ENCODE measurements around the gene AMPH.

Gene AMPH

GRCh38 chr7:38448584-38449234, 182.5 kb downstream of the AMPH start:
- Histone ChIP-seq H3K4me3 (ENCODE audit: low read length) (no peak overlapping the region), H3K9me3 (ENCODE audit: insufficient read depth, low read depth, low read length) (no peaks in the 10 kb centered on the region), H3K9ac (ENCODE audit: low read depth, low read length) (no peak overlapping the region), H3K27ac (ENCODE audit: low read length) (no peak overlapping the region), H3K36me3 (ENCODE audit: insufficient read depth, low read depth, low read length) (no peaks in the 10 kb centered on the region), H3K27me3 (ENCODE audit: insufficient read depth, low read length) (no peaks in the 10 kb centered on the region), H3K4me1 (ENCODE audit: insufficient read depth, low read length) (no peaks in the 10 kb centered on the region)

DNA sequence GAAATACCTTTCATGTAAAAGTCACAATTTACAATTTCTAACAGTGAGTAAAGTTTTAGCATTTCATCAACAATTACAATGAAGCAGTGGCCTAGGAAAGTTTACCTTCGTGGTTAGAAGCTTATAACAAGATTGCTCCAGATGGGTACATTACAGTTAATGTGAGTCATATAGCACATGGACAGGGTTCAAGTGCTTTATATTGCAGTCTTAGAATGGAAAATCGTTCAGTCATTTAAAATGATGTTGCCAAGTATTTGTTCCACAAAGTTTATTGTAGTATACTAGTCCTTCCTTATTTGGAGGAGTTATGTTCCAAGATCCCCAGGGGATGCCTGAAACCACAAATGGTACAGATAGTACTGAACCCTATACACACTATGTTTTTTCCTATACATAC, 183.1 kb downstream of the AMPH start:
- Histone ChIP-seq H3K9ac (ENCODE audit: low read depth, low read length) (no peak overlapping the region), H3K4me1 (ENCODE audit: insufficient read depth, low read length) (no peaks in the 10 kb centered on the region), H3K4me3 (ENCODE audit: low read length) (no peak overlapping the region), H3K36me3 (ENCODE audit: insufficient read depth, low read depth, low read length) (no peaks in the 10 kb centered on the region), H3K27ac (ENCODE audit: low read length) (no peak overlapping the region), H3K9me3 (ENCODE audit: insufficient read depth, low read depth, low read length) (no peaks in the 10 kb centered on the region), H3K27me3 (ENCODE audit: insufficient read depth, low read length) (no peaks in the 10 kb centered on the region)

- Histone ChIP-seq H3K4me3 (ENCODE audit: low read length) (no peak overlapping the region), H3K27me3 (ENCODE audit: insufficient read depth, low read length) (no peaks in the 10 kb centered on the region), H3K27ac (ENCODE audit: low read length) (no peak overlapping the region), H3K36me3 (ENCODE audit: insufficient read depth, low read depth, low read length) (no peaks in the 10 kb centered on the region), H3K9me3 (ENCODE audit: insufficient read depth, low read depth, low read length) (no peaks in the 10 kb centered on the region), H3K9ac (ENCODE audit: low read depth, low read length) (no peak overlapping the region), H3K4me1 (ENCODE audit: insufficient read depth, low read length) (no peaks in the 10 kb centered on the region)
These were observed 192.2 kb downstream of the AMPH start for GRCh38 chr7:38438970-38439369.

- no peaks in the 10 kb centered on the region for H3K4me1 ChIP-seq (ENCODE audit: insufficient read depth, low read length)
- H3K9me3 ChIP-seq (ENCODE audit: insufficient read depth, low read depth, low read length) = no peaks in the 10 kb centered on the region
- no peak overlapping the region for H3K27ac ChIP-seq (ENCODE audit: low read length)
- no peak overlapping the region for H3K9ac ChIP-seq (ENCODE audit: low read depth, low read length)
- H3K4me3 ChIP-seq (ENCODE audit: low read length) = no peak overlapping the region
- no peaks in the 10 kb centered on the region for H3K27me3 ChIP-seq (ENCODE audit: insufficient read depth, low read length)
- H3K36me3 ChIP-seq (ENCODE audit: insufficient read depth, low read depth, low read length) = no peaks in the 10 kb centered on the region
These were observed 198.5 kb downstream of the AMPH start for GRCh38 chr7:38432671-38433070.

- Histone ChIP-seq H3K9ac (ENCODE audit: low read depth, low read length) (no peak overlapping the region), H3K9me3 (ENCODE audit: insufficient read depth, low read depth, low read length) (no peaks in the 10 kb centered on the region), H3K36me3 (ENCODE audit: insufficient read depth, low read depth, low read length) (no peaks in the 10 kb centered on the region), H3K27me3 (ENCODE audit: insufficient read depth, low read length) (no peaks in the 10 kb centered on the region), H3K4me1 (ENCODE audit: insufficient read depth, low read length) (no peaks in the 10 kb centered on the region), H3K4me3 (ENCODE audit: low read length) (no peak overlapping the region), H3K27ac (ENCODE audit: low read length) (no peak overlapping the region)
These were observed 199.1 kb downstream of the AMPH start for GRCh38 chr7:38432080-38432479.

- no peaks in the 10 kb centered on the region for H3K9me3 ChIP-seq (ENCODE audit: insufficient read depth, low read depth, low read length)
- no peaks in the 10 kb centered on the region for H3K27me3 ChIP-seq (ENCODE audit: insufficient read depth, low read length)
- H3K4me3 ChIP-seq (ENCODE audit: low read length) = no peak overlapping the region
- no peaks in the 10 kb centered on the region for H3K4me1 ChIP-seq (ENCODE audit: insufficient read depth, low read length)
- H3K9ac ChIP-seq (ENCODE audit: low read depth, low read length) = no peak overlapping the region
- H3K27ac ChIP-seq (ENCODE audit: low read length) = no peak overlapping the region
- no peaks in the 10 kb centered on the region for H3K36me3 ChIP-seq (ENCODE audit: insufficient read depth, low read depth, low read length)
These were observed 202.1 kb downstream of the AMPH start for GRCh38 chr7:38429057-38429456.

DNA sequence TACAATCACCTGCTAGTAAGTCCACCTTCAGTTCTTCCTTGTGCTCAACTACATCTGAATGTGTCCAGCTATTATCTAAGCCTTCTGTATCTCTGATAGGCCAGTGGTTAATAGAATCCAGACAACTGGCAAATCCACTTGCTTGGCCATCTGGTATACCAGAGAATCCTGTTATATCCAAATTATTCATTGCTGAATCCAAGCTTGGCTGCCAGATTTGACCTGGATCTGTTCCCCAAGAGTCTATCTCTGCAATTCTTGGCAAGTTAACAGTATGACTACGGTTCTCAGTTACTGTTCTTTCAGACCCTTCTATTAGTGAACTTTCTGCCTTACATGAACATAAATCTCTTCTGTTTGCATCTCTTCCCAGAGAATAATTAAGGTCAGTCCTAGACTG, 203.1 kb downstream of the AMPH start:
- Histone ChIP-seq H3K4me3 (ENCODE audit: low read length) (no peak overlapping the region), H3K27ac (ENCODE audit: low read length) (no peak overlapping the region), H3K36me3 (ENCODE audit: insufficient read depth, low read depth, low read length) (no peaks in the 10 kb centered on the region), H3K27me3 (ENCODE audit: insufficient read depth, low read length) (no peaks in the 10 kb centered on the region), H3K9me3 (ENCODE audit: insufficient read depth, low read depth, low read length) (no peaks in the 10 kb centered on the region), H3K9ac (ENCODE audit: low read depth, low read length) (no peak overlapping the region), H3K4me1 (ENCODE audit: insufficient read depth, low read length) (no peaks in the 10 kb centered on the region)

- no peaks in the 10 kb centered on the region for H3K9me3 ChIP-seq (ENCODE audit: insufficient read depth, low read depth, low read length)
- no peak overlapping the region for H3K27ac ChIP-seq (ENCODE audit: low read length)
- H3K36me3 ChIP-seq (ENCODE audit: insufficient read depth, low read depth, low read length) = no peaks in the 10 kb centered on the region
- H3K4me3 ChIP-seq (ENCODE audit: low read length) = no peak overlapping the region
- H3K4me1 ChIP-seq (ENCODE audit: insufficient read depth, low read length) = no peaks in the 10 kb centered on the region
- H3K9ac ChIP-seq (ENCODE audit: low read depth, low read length) = no peak overlapping the region
- no peaks in the 10 kb centered on the region for H3K27me3 ChIP-seq (ENCODE audit: insufficient read depth, low read length)
These were observed 203.8 kb downstream of the AMPH start for GRCh38 chr7:38427279-38427955.

GRCh38 chr7:38425509-38425908, 205.7 kb downstream of the AMPH start:
- Histone ChIP-seq H3K9me3 (ENCODE audit: insufficient read depth, low read depth, low read length) (no peaks in the 10 kb centered on the region), H3K9ac (ENCODE audit: low read depth, low read length) (no peak overlapping the region), H3K36me3 (ENCODE audit: insufficient read depth, low read depth, low read length) (no peaks in the 10 kb centered on the region), H3K4me3 (ENCODE audit: low read length) (no peak overlapping the region), H3K4me1 (ENCODE audit: insufficient read depth, low read length) (no peaks in the 10 kb centered on the region), H3K27ac (ENCODE audit: low read length) (no peak overlapping the region), H3K27me3 (ENCODE audit: insufficient read depth, low read length) (no peaks in the 10 kb centered on the region)

GRCh38 chr7:38424750-38425463, 206.3 kb downstream of the AMPH start:
- Histone ChIP-seq H3K27me3 (ENCODE audit: insufficient read depth, low read length) (no peaks in the 10 kb centered on the region), H3K27ac (ENCODE audit: low read length) (no peak overlapping the region), H3K9ac (ENCODE audit: low read depth, low read length) (no peak overlapping the region), H3K4me1 (ENCODE audit: insufficient read depth, low read length) (no peaks in the 10 kb centered on the region), H3K9me3 (ENCODE audit: insufficient read depth, low read depth, low read length) (no peaks in the 10 kb centered on the region), H3K36me3 (ENCODE audit: insufficient read depth, low read depth, low read length) (no peaks in the 10 kb centered on the region), H3K4me3 (ENCODE audit: low read length) (no peak overlapping the region)

DNA sequence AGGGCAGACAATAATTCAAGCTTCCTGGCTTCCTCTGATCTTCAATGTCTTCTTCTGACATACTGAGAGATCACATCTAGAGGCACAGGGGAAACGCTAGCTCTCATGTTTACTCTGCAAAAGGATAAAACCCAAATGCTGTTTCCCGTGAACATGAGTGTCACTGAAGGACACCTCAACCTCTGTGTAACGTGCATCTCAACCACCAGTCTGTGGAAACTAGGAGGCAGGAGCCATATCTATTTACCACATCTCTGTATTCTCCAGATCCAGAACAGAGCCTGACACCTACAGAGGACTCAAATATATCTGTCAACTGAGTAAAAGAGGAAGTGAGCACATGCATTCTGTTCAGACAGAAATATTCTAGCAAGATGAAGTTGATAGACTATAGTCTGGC, 217.4 kb downstream of the AMPH start:
- no peak overlapping the region for H3K9ac ChIP-seq (ENCODE audit: low read depth, low read length)
- H3K9me3 ChIP-seq (ENCODE audit: insufficient read depth, low read depth, low read length) = no peaks in the 10 kb centered on the region
- H3K27ac ChIP-seq (ENCODE audit: low read length) = no peak overlapping the region
- no peak overlapping the region for H3K4me3 ChIP-seq (ENCODE audit: low read length)
- H3K4me1 ChIP-seq (ENCODE audit: insufficient read depth, low read length) = no peaks in the 10 kb centered on the region
- H3K36me3 ChIP-seq (ENCODE audit: insufficient read depth, low read depth, low read length) = no peaks in the 10 kb centered on the region
- no peaks in the 10 kb centered on the region for H3K27me3 ChIP-seq (ENCODE audit: insufficient read depth, low read length)

DNA sequence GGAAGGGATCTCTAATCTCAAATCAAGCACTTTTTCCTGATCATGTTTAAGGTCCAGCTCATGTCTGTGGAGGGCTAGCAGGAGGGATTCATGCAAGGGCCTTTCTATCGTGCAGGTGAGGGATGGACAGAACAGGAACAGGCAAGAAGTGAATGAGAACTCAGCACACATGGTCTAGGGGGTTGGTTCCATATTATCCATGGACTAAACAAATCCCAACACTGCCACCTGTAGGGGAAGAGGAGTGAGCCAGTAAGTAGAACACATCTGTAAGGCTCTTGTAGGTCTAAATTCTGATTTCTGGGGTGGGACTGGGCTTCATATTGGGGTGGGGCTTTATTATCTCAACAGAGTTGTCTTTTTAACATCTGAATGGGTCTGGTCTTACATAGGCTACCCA, 219.8 kb downstream of the AMPH start:
- Histone ChIP-seq H3K9ac (ENCODE audit: low read depth, low read length) (no peak overlapping the region), H3K4me1 (ENCODE audit: insufficient read depth, low read length) (no peaks in the 10 kb centered on the region), H3K27ac (ENCODE audit: low read length) (no peak overlapping the region), H3K36me3 (ENCODE audit: insufficient read depth, low read depth, low read length) (no peaks in the 10 kb centered on the region), H3K9me3 (ENCODE audit: insufficient read depth, low read depth, low read length) (no peaks in the 10 kb centered on the region), H3K4me3 (ENCODE audit: low read length) (no peak overlapping the region), H3K27me3 (ENCODE audit: insufficient read depth, low read length) (no peaks in the 10 kb centered on the region)

Measured in iPS-20b (cell line).